GM12801 (cell line): ENCODE results near the gene ADGRL1.

Source experiments
- TF ChIP-seq, protein P1 (sequence below): IDR thresholded peaks from one replicate; pipeline ENCODE4 v1.5.1; 2011; ENCODE audit warnings: control low read depth; ENCODE audit not compliant: insufficient read length; ENCODE audit errors: extremely low read depth

Gene ADGRL1

DNA sequence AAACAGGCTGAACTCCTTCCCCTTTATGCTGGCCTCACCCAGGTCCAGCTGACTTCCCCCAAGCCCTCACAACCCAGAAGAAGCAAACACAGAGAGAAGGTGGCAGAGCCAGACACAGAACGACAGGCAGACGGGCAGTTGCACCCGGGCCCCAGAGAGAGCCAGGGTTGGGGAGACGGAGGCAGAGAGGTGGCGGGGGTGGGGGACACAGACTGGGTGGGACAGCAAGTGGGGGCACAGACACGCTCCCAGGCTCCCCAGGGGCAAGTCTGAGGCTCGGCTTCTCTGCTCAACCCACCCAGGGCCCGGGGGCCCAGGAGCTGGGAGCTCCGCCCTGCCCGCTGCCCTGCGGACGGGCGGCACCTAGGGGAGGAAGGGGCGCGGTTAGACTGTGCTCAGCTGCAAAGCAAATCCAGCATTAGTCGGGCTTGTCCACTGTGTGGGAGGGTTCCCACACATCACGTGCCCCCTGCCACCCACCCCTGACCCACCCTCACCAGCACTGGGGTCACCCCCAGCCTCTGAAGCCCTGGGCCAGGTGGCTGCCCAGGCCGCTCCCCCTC, 38.3 kb downstream of the ADGRL1 start:
- TF ChIP-seq, protein P1, sequence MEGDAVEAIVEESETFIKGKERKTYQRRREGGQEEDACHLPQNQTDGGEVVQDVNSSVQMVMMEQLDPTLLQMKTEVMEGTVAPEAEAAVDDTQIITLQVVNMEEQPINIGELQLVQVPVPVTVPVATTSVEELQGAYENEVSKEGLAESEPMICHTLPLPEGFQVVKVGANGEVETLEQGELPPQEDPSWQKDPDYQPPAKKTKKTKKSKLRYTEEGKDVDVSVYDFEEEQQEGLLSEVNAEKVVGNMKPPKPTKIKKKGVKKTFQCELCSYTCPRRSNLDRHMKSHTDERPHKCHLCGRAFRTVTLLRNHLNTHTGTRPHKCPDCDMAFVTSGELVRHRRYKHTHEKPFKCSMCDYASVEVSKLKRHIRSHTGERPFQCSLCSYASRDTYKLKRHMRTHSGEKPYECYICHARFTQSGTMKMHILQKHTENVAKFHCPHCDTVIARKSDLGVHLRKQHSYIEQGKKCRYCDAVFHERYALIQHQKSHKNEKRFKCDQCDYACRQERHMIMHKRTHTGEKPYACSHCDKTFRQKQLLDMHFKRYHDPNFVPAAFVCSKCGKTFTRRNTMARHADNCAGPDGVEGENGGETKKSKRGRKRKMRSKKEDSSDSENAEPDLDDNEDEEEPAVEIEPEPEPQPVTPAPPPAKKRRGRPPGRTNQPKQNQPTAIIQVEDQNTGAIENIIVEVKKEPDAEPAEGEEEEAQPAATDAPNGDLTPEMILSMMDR = no peak

DNA sequence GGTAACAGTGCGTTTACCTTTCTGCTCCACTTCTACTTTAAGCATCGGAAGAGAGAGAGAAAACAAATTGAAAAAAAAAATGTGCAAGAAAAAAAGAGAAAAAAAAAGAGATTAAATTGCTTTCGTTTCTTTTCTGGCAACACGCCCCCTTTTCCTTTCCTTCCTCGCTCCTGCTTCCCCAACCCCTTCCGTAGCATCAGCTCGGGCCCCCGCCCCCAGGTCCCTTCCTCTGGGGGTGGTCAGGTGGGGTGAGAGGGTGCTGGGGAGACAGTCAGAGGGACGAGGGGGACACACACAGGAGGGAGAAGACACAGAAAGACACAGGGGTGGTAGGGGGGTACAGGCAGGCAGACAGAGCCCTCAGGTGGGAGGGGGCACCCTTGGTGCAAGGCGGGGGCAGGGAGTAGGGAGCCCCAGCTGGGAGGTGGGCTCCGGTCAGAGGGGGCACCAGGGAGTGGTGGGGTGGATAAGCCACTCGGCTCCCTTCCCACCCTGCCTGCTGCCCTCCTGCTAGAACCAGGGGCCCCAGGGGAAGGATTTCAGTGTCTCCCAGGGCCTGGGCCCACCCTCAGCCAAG, 38.9 kb downstream of the ADGRL1 start:
- TF ChIP-seq, protein P1 = no peak

DNA sequence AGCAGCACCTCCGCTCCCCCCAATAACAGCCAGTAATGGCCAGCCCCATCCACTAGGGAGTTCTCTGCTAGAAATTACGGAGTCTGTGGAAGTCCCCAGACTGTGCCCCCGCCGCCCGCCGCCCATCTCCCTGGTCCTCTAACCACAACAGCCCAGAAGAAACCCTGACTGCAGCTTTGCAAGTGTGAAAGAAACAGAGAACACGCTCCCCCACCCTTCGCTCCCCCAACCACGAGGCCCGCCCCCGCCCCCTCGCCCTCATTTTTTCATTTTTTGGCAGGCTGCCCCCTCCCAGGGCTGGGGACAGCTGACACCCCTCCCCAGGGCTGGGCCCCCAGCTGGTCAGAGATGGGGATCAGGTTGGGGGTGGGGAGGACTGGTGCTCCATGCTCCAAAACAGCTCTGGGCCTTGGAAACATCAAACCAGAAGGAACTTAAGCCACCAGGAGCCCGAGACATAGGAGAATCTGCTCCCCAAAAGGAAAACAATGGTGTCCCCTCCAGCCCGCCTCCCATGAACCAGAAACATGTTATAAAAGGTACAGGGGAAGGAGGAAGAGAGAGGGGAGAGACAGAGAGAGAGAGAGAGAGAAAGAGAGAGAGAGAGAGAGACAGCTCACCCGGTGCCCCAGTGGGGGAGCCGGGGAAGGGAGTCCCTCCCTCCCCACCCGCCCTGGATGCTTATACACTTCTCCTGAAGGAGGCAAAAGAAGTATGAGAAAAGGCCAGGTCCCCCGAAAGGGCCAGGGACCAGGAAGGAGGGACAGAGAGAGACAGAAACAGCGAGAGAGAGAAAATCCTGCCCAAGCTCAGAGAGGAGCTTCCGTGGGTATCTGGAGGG, 39.8 kb downstream of the ADGRL1 start:
- TF ChIP-seq, protein P1 = no peak

GRCh38 chr19:14164724-14165493, 41.1 kb downstream of the ADGRL1 start:
- TF ChIP-seq, protein P1 = no peak

GRCh38 chr19:14164082-14164481, 41.9 kb downstream of the ADGRL1 start:
- TF ChIP-seq, protein P1 = no peak

GRCh38 chr19:14162871-14163297, 43.1 kb downstream of the ADGRL1 start:
- TF ChIP-seq, protein P1 = no peak

DNA sequence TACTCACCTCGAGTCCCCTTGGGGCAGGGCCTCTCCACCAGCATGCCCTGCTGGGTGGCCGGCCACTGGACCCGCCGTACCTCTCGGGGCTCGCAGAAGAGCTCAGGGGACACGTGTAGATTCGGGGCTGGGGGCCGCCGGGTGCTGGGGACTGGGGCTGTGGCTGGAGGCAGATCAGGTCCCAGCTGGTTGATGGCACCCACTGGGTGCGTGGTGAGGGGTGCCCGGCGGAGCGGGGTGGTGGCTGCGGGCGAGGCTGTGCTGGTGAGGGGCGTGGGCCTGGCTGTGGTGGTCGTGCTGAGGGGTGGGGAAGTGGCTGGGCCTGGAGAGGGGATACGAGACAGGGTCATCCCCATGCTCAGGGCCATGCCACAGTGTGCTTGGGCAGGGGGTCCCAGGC, 44.7 kb downstream of the ADGRL1 start:
- TF ChIP-seq, protein P1 = no peak
